Astrocyte (in vitro differentiated cells and primary cell): ENCODE measurements around the gene MMAB. TPM values are rescaled to one million over a fixed set of nuclear protein-coding genes. Genes with fewer than 3 reads are reported as not detected.
A peak's percentile ranks its signal among the peaks of the same experiment; 100 is the strongest.

ENCODE experiments used
- DNase-seq: peaks from one replicate; pipeline ENCODE4 v3.0.0-alpha.2; 2010; ENCODE audit warnings: low read depth
- FAIRE-seq: peaks from 2 replicates; lab custom pipeline; 2011; peaks lifted over from hg19 to GRCh38; lab: Jason Lieb, UNC
- H2AFZ ChIP-seq: 2 replicates; pipeline ENCODE4 v1.6.0; 2012; ENCODE audit warnings: low read depth, low read length, inconsistent platforms
- H3K27ac ChIP-seq: 2 replicates; pipeline ENCODE4 v1.5.1; 2011; ENCODE audit warnings: low read depth, low read length, inconsistent platforms
- H3K27me3 ChIP-seq: 2 replicates; pipeline ENCODE4 v1.6.0; 2011; ENCODE audit warnings: low read length, inconsistent platforms; ENCODE audit not compliant: insufficient read depth
- H3K36me3 ChIP-seq: 2 replicates; pipeline ENCODE4 v1.5.1; 2011; ENCODE audit warnings: low read length, inconsistent platforms; ENCODE audit not compliant: insufficient read depth
- H3K4me1 ChIP-seq: 2 replicates; pipeline ENCODE4 v1.5.1; 2011; ENCODE audit warnings: low read length, inconsistent platforms; ENCODE audit not compliant: insufficient read depth
- H3K4me2 ChIP-seq: 2 replicates; pipeline ENCODE4 v1.6.0; 2012; ENCODE audit warnings: low read length, inconsistent platforms
- H3K4me3 ChIP-seq: 2 replicates; pipeline ENCODE4 v1.5.1; 2011; ENCODE audit warnings: low read depth, mild to moderate bottlenecking, low read length, inconsistent platforms; ENCODE audit not compliant: insufficient read depth
- H3K79me2 ChIP-seq: 2 replicates; pipeline ENCODE4 v1.6.0; 2012; ENCODE audit warnings: mild to moderate bottlenecking, low read length, inconsistent platforms; ENCODE audit not compliant: insufficient read depth
- H3K9ac ChIP-seq: 2 replicates; pipeline ENCODE4 v1.6.0; 2012; ENCODE audit warnings: mild to moderate bottlenecking, low read length, inconsistent platforms
- H3K9me3 ChIP-seq: 2 replicates; pipeline ENCODE4 v1.5.1; 2012; ENCODE audit warnings: low read depth, mild to moderate bottlenecking, low read length, inconsistent platforms; ENCODE audit not compliant: insufficient read depth
- H4K20me1 ChIP-seq: 2 replicates; pipeline ENCODE4 v1.6.0; 2012; ENCODE audit warnings: low read length, inconsistent platforms; ENCODE audit not compliant: insufficient read depth
- H3K27ac Mint-ChIP-seq: one replicate; pipeline ENCODE4 v1.8.0; 2021; ENCODE audit warnings: mild to moderate bottlenecking, mixed read lengths; ENCODE audit not compliant: unreplicated experiment
- H3K27me3 Mint-ChIP-seq: one replicate; pipeline ENCODE4 v1.8.0; 2021; ENCODE audit warnings: low read depth, mixed read lengths; ENCODE audit not compliant: unreplicated experiment
- H3K36me3 Mint-ChIP-seq: one replicate; pipeline ENCODE4 v1.8.0; 2021; ENCODE audit warnings: low read depth, mixed read lengths; ENCODE audit not compliant: unreplicated experiment
- H3K4me1 Mint-ChIP-seq: one replicate; pipeline ENCODE4 v1.8.0; 2021; ENCODE audit warnings: low read depth, mixed read lengths; ENCODE audit not compliant: unreplicated experiment
- H3K4me3 Mint-ChIP-seq: one replicate; pipeline ENCODE4 v1.8.0; 2021; ENCODE audit warnings: mild to moderate bottlenecking, moderate library complexity, mixed read lengths; ENCODE audit not compliant: unreplicated experiment
- H3K9me3 Mint-ChIP-seq: one replicate; pipeline ENCODE4 v1.8.0; 2021; ENCODE audit warnings: mild to moderate bottlenecking, mixed read lengths; ENCODE audit not compliant: unreplicated experiment
- CTCF ChIP-seq: IDR thresholded peaks from 2 replicates; pipeline ENCODE4 v1.5.1; 2011; ENCODE audit warnings: low read depth, mild to moderate bottlenecking, inconsistent platforms, low read length, moderate library complexity; ENCODE audit not compliant: insufficient read depth
- EZH2 ChIP-seq: IDR thresholded peaks from 2 replicates; pipeline ENCODE4 v1.6.1; 2012; ENCODE audit warnings: mild to moderate bottlenecking, low read length, inconsistent platforms; ENCODE audit not compliant: insufficient read depth
- total RNA-seq: library from RNA; stranded (reverse); gene quantifications from 2 replicates; pipeline ENCODE4 v1.2.1, GENCODE V29; 2021

Gene MMAB
- total RNA-seq, 1 donor from 2014 or later: 17.8 TPM

GRCh38 chr12:109538191-109538863 lies 35.0 kb downstream of the MMAB start:
- DNase-seq (no peak), FAIRE-seq (no peak)
- H3K4me3 Mint-ChIP-seq: no peak overlapping the region
- Histone ChIP-seq H3K9me3 (no peaks in the 10 kb centered on the region), H3K4me1 (peaks cover 27% of the 10 kb centered on the region), H2AFZ (no peak overlapping the region), H3K36me3 (no peaks in the 10 kb centered on the region), H3K9ac (no peak overlapping the region), H3K4me3 (no peak overlapping the region), H3K4me2 (peak overlapping the region; percentile 67), H3K79me2 (no peaks in the 10 kb centered on the region), H4K20me1 (no peaks in the 10 kb centered on the region), H3K27ac (no peak overlapping the region), H3K27me3 (no peaks in the 10 kb centered on the region)
- H3K4me1 Mint-ChIP-seq: peaks cover 16% of the 10 kb centered on the region
- H3K36me3 Mint-ChIP-seq: peaks cover 20% of the 10 kb centered on the region
- H3K27me3 Mint-ChIP-seq: peaks cover 2% of the 10 kb centered on the region
- H3K27ac Mint-ChIP-seq: no peak overlapping the region
- H3K9me3 Mint-ChIP-seq: no peaks in the 10 kb centered on the region
- TF ChIP-seq CTCF: no peak
- TF ChIP-seq EZH2: no peak

- Histone ChIP-seq H3K9ac (no peak overlapping the region), H4K20me1 (no peaks in the 10 kb centered on the region), H3K4me3 (no peak overlapping the region), H3K36me3 (no peaks in the 10 kb centered on the region), H3K27ac (no peak overlapping the region), H2AFZ (no peak overlapping the region), H3K9me3 (no peaks in the 10 kb centered on the region), H3K4me1 (peaks cover 27% of the 10 kb centered on the region), H3K4me2 (no peak overlapping the region), H3K79me2 (no peaks in the 10 kb centered on the region), H3K27me3 (no peaks in the 10 kb centered on the region)
- no peak for TF ChIP-seq EZH2
- TF ChIP-seq CTCF: no peak
- no peak overlapping the region for H3K4me3 Mint-ChIP-seq
- peaks cover 10% of the 10 kb centered on the region for H3K4me1 Mint-ChIP-seq
- H3K27ac Mint-ChIP-seq: no peak overlapping the region
- DNase-seq (no peak), FAIRE-seq (no peak)
- H3K9me3 Mint-ChIP-seq: no peaks in the 10 kb centered on the region
- peaks cover 2% of the 10 kb centered on the region for H3K27me3 Mint-ChIP-seq
- peaks cover 24% of the 10 kb centered on the region for H3K36me3 Mint-ChIP-seq
Measured at GRCh38 chr12:109537136-109537535, 36.2 kb downstream of the MMAB start.

GRCh38 chr12:109535863-109536250 lies 37.4 kb downstream of the MMAB start:
- DNase-seq: no peak
- Histone ChIP-seq H3K9ac (no peak overlapping the region), H2AFZ (no peak overlapping the region), H3K27me3 (no peaks in the 10 kb centered on the region), H3K4me2 (no peak overlapping the region), H3K4me3 (no peak overlapping the region), H3K9me3 (no peaks in the 10 kb centered on the region), H3K27ac (no peak overlapping the region), H3K79me2 (no peaks in the 10 kb centered on the region), H4K20me1 (no peaks in the 10 kb centered on the region), H3K36me3 (no peaks in the 10 kb centered on the region), H3K4me1 (peaks cover 18% of the 10 kb centered on the region)
- H3K36me3 Mint-ChIP-seq: peaks cover 24% of the 10 kb centered on the region
- peaks cover 5% of the 10 kb centered on the region for H3K4me1 Mint-ChIP-seq
- H3K27ac Mint-ChIP-seq: no peak overlapping the region
- H3K27me3 Mint-ChIP-seq: peaks cover 2% of the 10 kb centered on the region
- TF ChIP-seq CTCF: no peak
- no peak for TF ChIP-seq EZH2
- no peak for FAIRE-seq
- no peak overlapping the region for H3K4me3 Mint-ChIP-seq
- no peaks in the 10 kb centered on the region for H3K9me3 Mint-ChIP-seq
